Heart left ventricle (tissue), 13 donors: ENCODE measurements around the gene GPATCH1.

Experiments
- CTCF ChIP-seq, 12 donors: fragments of 200-600 bp; sonication (generic) in 4 of 12; IDR thresholded peaks; one replicate each; pipeline versions ENCODE4 v1.5.0 to v1.8.0; 2018 to 2022; ENCODE audit warnings: antibody characterized with exemption in 12 of 12, mild to moderate bottlenecking in 5 of 12
- POLR2A ChIP-seq, 2 donors: fragments of 450-650 bp; IDR thresholded peaks; one replicate each; pipeline ENCODE4 v1.6.1; 2017; ENCODE audit warnings: antibody characterized with exemption in 2 of 2, mild to moderate bottlenecking in 2 of 2, moderate library complexity in 2 of 2
- donor health status: ischemic (EF 13 %, LVEDD 7.1; RV severe dilation, severe dysfunction).
- donor health status: DM: no; HTN: yes; CAD: no.
- donor health status: DM: no; HTN: no; CAD: no.
- donor health status: ischemic (EF 25% LVEDD 6.9; RV normal size, moderate dysfunction).
- donor health status: ischemic (EF 25% LVEDD 5.7; RV mildly dilated, moderate dysfunction).
- donor health status: ischemic (EF 35%, LVEDD 5.7; RV mildly dilated, moderate dysfunction).
- donor health status: nonischemic (EF 11% LVEDD 7.7; RV severe dilation, severe dysfunction).
- donor health status: DM: yes; HTN: yes; CAD: no.
- donor health status: PGD.
- donor health status: ischemic (EF 29% LVEDD 5.4; RV normal size, mild dysfunction).
- donor health status: nonischemic (EF 23%, LVEDD 6.1; RV moderate dilation, normal function).

- TF ChIP-seq CTCF (IDR thresholded peaks at IDR 0.05) (no peak), POLR2A (IDR thresholded peaks at IDR 0.05) (no peak)
Measured at GRCh38 chr19:33167438-33167837, 86.5 kb downstream of the GPATCH1 start.
